Psoas muscle (tissue), 8 donors: ENCODE measurements around the gene GOLGB1. TPM values are rescaled to one million over a fixed set of nuclear protein-coding genes. Genes with fewer than 3 reads are reported as not detected.

ENCODE experiments used
- ATAC-seq, 4 donors: fragments of 200-7000 bp; cut with Tn5 transposase; one replicate each; pipeline ENCODE4 v1.9.1; 2020; ENCODE audit warnings: moderate library complexity in 3 of 4, mild to moderate bottlenecking in 2 of 4
- DNase-seq, 2 donors: peaks; one replicate each; pipeline ENCODE4 v3.0.0-alpha.2; 2020
- H3K27ac ChIP-seq: fragments of 200-600 bp; one replicate; pipeline ENCODE4 v1.8.0; 2022
- H3K27me3 ChIP-seq, 3 donors: fragments of 200-600 bp in 1 of 3; one replicate each; pipeline versions ENCODE4 v1.6.1 to v1.8.0; 2013 to 2022; ENCODE audit warnings: low read length in 2 of 3, mild to moderate bottlenecking in 2 of 3, moderate library complexity in 1 of 3; ENCODE audit not compliant: insufficient read depth in 3 of 3
- H3K36me3 ChIP-seq, 2 donors: fragments of 200-600 bp in 1 of 2; one replicate each; pipeline versions ENCODE4 v1.6.1 to v1.8.0; 2013 to 2022; ENCODE audit warnings: low read depth in 1 of 2, mild to moderate bottlenecking in 1 of 2, moderate library complexity in 1 of 2; ENCODE audit not compliant: insufficient read depth in 1 of 2
- H3K4me1 ChIP-seq: fragments of 200-600 bp; one replicate; pipeline ENCODE4 v1.8.0; 2022
- H3K4me3 ChIP-seq: fragments of 200-600 bp; one replicate; pipeline ENCODE4 v1.8.0; 2022; ENCODE audit warnings: mild to moderate bottlenecking
- H3K9me3 ChIP-seq: fragments of 200-600 bp; one replicate; pipeline ENCODE4 v1.8.0; 2022
- CTCF ChIP-seq: fragments of 200-600 bp; IDR thresholded peaks from one replicate; pipeline ENCODE4 v1.8.0; 2022; ENCODE audit warnings: antibody characterized with exemption
- WGBS, 3 donors: extraction: QIAGEN DNeasy Blood & Tissue Kit; methylation state at CpG; one replicate each; pipeline versions ENCODE4 v1.1.6 to v1.1.7; 2013; 5-methylcytosine and 5-hydroxymethylcytosine counted together
- intact Hi-C, 2 donors: fragments of 100-400 bp; cut with DNase I; formaldehyde crosslinking; loops; one replicate each; pipeline versions ENCODE4 v1.11.0 to v1.14.2; 2022
- polyA plus RNA-seq, 3 donors: library from polyadenylated mRNA; stranded (reverse); fragments of 200-250 nt; gene quantifications; one replicate each; pipeline ENCODE4 v1.2.3, GENCODE V29; 2013
- total RNA-seq, 4 donors: library from RNA; stranded (reverse); fragmentation: NEBNext Ultra II Directional in 2 of 4; extraction: Animal tissue kit (Norgen Biotek cat#: 25700) in 2 of 4; gene quantifications; one replicate each; pipeline versions ENCODE4 v1.2.1 to v1.2.4, GENCODE V29; 2021 to 2023
- donor health status: healthy with polysubstance abuse.
- donor health status: DM: no; HTN: no; CAD: no; lungs with moderate emphysema.
- donor health status: Bipolar disorder and iron deficiency.
- donor health status: healthy.
- donor health status: DM: yes; HTN: yes; CAD: no.
- donor health status: DM: no; HTN: no; CAD: no.
- donor health status: DM: no; HTN: no; CAD: no.
- donor health status: DM: yes; HTN: yes; CAD: no.

The GOLGB1 gene
- total and polyA plus RNA-seq, 7 donors = 7.5 to 30.7 (median 20.6) TPM

GRCh38 chr3:121658716-121659435, 90.7 kb downstream of the GOLGB1 start:
- no peak overlapping the region for H3K27ac ChIP-seq
- no peaks in the 10 kb centered on the region for H3K4me1 ChIP-seq
- intact Hi-C loops = no loop called here
- no peak for ATAC-seq
- TF ChIP-seq CTCF = no peak
- peaks cover 0 to 9% of the 10 kb centered on the region in 2 donors for H3K36me3 ChIP-seq
- no peak for DNase-seq
- H3K27me3 ChIP-seq = no peaks in the 10 kb centered on the region
- peak overlapping the region; percentile 28 for H3K4me3 ChIP-seq
- no peaks in the 10 kb centered on the region for H3K9me3 ChIP-seq
- WGBS, 3 donors = 59 to 72% (median 68%) methylated on average over 6 of the region's 6 CpGs

- Histone ChIP-seq H3K27me3 (no peaks in the 10 kb centered on the region), H3K9me3 (peaks cover 7% of the 10 kb centered on the region), H3K4me3 (no peak overlapping the region), H3K36me3 (no peaks in the 10 kb centered on the region), H3K4me1 (peaks cover 4% of the 10 kb centered on the region), H3K27ac (no peak overlapping the region)
- DNase-seq (no peak), ATAC-seq (no peak)
- WGBS, 3 donors = 85 to 92% (median 86%) methylated on average over 6 of the region's 6 CpGs
- intact Hi-C loops = no loop called here
- TF ChIP-seq CTCF = no peak
These were observed 94.8 kb downstream of the GOLGB1 start for GRCh38 chr3:121654493-121655385.

DNA sequence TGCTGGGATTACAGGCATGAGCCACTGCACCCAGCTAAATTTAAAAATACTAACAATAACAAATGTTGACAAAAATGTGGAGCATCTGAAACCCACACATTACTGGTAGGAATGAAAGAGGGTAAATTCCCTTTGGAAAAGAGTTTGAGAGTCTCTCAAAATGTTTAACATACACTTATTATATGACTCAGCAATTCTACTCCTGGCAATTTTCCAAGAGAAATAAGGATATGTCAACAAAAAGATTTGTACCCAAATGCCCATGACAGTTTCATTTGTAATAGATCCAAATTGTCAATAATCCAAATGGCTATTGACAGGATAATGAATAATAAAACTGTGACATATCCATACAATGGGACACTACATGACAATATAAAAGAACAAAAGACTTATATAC, 97.9 kb downstream of the GOLGB1 start:
- H3K27me3 ChIP-seq = no peaks in the 10 kb centered on the region
- H3K36me3 ChIP-seq = no peaks in the 10 kb centered on the region
- peaks cover 14% of the 10 kb centered on the region for H3K4me1 ChIP-seq
- DNase-seq (no peak), ATAC-seq (no peak)
- TF ChIP-seq CTCF = no peak
- H3K4me3 ChIP-seq = no peak overlapping the region
- intact Hi-C loops = no loop called here
- peaks cover 7% of the 10 kb centered on the region for H3K9me3 ChIP-seq
- no peak overlapping the region for H3K27ac ChIP-seq

- Histone ChIP-seq H3K27ac (no peak overlapping the region), H3K4me1 (peaks cover 14% of the 10 kb centered on the region), H3K27me3 (no peaks in the 10 kb centered on the region), H3K4me3 (no peak overlapping the region), H3K9me3 (peaks cover 7% of the 10 kb centered on the region), H3K36me3 (no peaks in the 10 kb centered on the region)
- no peak for TF ChIP-seq CTCF
- ATAC-seq = no peak
- intact Hi-C loops = loop anchor here (5.0 to 10.0 kb wide), 3 partner anchors 52 to 105 kb away; partner anchors contain the start of gene POLQ (in 1 of the 2)
- no peak for DNase-seq
These were observed 99.9 kb downstream of the GOLGB1 start for GRCh38 chr3:121649645-121650044.
